ENCODE measurements around the gene RAD50.

DNA sequence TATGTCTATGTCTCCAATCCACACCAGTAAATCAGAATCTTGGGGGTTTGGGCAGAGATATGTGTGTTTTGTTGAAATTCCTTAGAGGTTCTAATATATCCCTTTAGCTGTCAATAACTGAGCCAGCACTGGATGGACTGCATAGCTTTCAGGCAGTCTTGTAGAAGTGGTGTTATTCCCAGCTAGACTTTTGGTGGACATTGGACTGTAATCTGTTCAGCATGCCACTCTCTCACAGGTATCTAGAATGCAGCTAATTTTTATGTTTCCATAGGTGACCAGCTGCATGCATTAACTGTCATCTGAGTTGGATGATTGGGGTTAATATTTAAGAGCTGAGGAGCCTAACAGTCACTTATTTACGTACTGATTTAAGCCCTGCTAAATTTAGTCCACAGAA is 56.1 kb downstream of the RAD50 start:
- no peak for TF ChIP-seq EZH2 (IDR thresholded peaks at IDR 0.05; ENCODE audit: borderline replicate concordance, low read length)
- TF ChIP-seq, protein P1, sequence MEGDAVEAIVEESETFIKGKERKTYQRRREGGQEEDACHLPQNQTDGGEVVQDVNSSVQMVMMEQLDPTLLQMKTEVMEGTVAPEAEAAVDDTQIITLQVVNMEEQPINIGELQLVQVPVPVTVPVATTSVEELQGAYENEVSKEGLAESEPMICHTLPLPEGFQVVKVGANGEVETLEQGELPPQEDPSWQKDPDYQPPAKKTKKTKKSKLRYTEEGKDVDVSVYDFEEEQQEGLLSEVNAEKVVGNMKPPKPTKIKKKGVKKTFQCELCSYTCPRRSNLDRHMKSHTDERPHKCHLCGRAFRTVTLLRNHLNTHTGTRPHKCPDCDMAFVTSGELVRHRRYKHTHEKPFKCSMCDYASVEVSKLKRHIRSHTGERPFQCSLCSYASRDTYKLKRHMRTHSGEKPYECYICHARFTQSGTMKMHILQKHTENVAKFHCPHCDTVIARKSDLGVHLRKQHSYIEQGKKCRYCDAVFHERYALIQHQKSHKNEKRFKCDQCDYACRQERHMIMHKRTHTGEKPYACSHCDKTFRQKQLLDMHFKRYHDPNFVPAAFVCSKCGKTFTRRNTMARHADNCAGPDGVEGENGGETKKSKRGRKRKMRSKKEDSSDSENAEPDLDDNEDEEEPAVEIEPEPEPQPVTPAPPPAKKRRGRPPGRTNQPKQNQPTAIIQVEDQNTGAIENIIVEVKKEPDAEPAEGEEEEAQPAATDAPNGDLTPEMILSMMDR (conservative IDR thresholded peaks at IDR 0.05 in 1 of 2, IDR thresholded peaks at IDR 0.05 in 1 of 2; ENCODE audit: extremely low read depth in 1 of 2, insufficient read depth in 1 of 2, low read depth in 1 of 2, low read length in 2 of 2) = no peak

All from mammary epithelial cell (primary cell).